GM19395 (cell line): ENCODE data around the gene ZNRF3.
"Not testable (repeated sequence)": the region's sequence is repeated elsewhere in the genome, so short reads cannot be mapped to it uniquely, and the experiment has no call there.

Experiments used
- ATAC-seq: cut with Tn5 transposase; IDR thresholded peaks from one replicate; pipeline ENCODE4 v1.9.1; 2021; ENCODE audit warnings: mild to moderate bottlenecking, moderate library complexity; ENCODE audit not compliant: unreplicated experiment

The ZNRF3 gene

GRCh38 chr22:28929197-28929596, 45.8 kb downstream of the ZNRF3 start:
- ATAC-seq = no peak

DNA sequence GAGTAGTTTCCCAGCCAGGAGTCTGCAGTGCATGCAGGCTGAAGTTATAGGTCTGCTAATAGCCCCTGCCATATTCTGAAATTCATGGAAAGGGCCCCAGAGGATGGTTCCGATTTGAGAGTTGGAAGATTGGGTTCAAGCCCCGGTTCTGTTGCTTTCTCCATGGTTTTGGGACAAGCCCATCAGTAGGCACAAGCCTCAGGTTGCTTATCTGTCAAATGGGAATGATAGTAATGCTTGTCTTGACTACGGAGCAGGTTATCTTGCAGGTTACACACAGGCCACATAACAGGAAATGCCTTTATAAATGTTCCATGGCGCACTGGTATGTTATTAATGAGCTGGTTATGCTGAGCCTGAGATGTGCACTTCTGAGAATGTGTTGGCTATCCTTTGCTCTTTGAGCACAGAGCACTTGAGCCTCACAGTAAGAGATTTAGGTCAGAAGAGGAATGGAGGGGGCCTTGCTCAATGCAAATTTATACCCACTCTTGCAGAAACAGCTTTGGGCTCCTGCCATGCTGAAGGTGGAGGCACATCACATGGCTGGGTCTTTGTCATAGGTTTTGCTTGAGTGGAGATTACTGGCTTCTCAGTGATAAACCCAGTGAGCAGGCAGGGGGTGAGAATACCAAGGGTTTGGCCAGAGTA, 47.1 kb downstream of the ZNRF3 start:
- ATAC-seq = no peak

GRCh38 chr22:28931844-28932567, 48.6 kb downstream of the ZNRF3 start:
- no peak for ATAC-seq

GRCh38 chr22:28933321-28933720, 49.9 kb downstream of the ZNRF3 start:
- ATAC-seq = no peak

GRCh38 chr22:28934026-28934425, 50.7 kb downstream of the ZNRF3 start:
- ATAC-seq = no peak

- ATAC-seq = no peak
Measured at GRCh38 chr22:28935140-28935539, 51.8 kb downstream of the ZNRF3 start.

- no peak for ATAC-seq
Measured at GRCh38 chr22:28935713-28936112, 52.3 kb downstream of the ZNRF3 start.

DNA sequence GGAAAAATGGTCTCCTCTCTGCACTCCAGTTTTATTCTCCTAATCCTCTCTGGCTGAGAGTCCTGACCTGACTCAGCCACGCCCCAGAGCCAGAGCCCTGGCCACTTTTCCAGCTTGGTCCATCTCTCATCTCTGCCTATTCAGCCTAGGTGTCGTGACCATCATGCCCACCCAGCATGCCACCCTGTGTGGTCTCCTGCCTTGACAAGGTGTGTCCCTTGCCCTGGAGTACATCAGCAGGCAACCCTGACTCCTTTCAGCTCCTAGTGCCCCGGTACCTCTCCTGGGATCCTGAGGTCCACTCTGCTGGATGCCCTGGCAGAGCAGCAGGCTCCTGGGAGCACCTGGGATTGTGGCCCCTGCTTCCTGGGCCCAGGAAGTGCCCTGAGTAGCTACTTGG, 52.8 kb downstream of the ZNRF3 start:
- no peak for ATAC-seq

GRCh38 chr22:28937206-28938025, 54.0 kb downstream of the ZNRF3 start:
- ATAC-seq = no peak

GRCh38 chr22:28938286-28938833, 55.0 kb downstream of the ZNRF3 start:
- ATAC-seq = no peak

DNA sequence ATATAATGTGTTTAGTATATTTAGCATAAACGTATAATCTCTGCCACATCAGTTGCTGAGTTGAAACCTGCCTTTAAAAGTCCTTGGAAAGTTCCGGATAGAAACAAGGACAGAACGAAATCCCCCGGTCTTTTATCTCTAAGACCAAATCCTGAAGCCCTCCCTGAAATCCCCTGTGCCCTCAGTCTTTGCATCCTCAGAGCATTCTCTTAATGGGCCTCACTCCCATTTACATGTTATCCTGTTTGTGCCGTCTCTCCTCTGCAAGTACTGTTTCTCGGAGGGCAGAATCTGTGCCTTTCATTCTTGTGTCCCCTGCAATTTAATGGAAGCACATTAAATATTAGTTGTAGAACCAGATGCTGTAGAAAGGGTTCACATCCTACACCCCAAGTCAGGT, 56.0 kb downstream of the ZNRF3 start:
- no peak for ATAC-seq

DNA sequence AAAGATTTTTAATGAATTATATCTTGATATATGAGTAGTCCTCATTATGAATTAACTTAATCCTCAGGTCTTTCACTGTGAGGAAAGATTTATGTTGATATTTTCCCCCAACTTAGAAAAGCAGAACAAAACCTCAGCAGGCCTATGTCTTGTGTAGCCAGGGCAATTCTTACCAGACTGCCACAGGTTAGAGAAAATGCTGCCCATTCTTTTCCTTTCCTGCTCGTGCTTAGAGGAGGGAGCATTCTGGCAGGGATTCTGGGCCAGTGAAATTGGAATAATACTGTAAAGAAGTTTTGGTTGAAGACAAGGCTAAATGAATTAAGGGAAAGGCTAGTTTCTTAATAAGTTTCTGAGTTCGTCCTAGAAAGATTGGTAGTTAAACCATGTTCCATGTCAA, 56.6 kb downstream of the ZNRF3 start:
- ATAC-seq = no peak

DNA sequence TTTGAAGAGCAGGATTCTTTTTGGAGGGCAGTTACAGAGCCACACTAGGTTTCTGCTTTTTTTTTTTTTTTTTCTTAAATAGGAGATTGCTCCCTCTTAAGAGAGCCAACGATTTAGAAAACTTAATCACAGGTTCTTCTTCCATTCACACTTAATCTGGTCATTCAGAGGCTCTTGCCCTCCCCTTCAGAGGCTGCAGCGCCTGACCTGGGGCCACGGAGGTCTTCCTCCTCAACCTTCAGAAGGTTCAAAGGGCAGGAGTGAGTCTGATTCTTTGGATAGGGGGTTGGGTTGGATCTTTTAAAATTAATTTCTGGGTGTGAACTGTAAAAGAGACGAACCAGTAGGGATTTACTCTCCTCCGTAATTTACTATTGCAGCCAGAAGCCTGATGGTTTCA, 57.1 kb downstream of the ZNRF3 start:
- ATAC-seq = no peak

- no peak for ATAC-seq
Measured at GRCh38 chr22:28942333-28942732, 59.0 kb downstream of the ZNRF3 start.

DNA sequence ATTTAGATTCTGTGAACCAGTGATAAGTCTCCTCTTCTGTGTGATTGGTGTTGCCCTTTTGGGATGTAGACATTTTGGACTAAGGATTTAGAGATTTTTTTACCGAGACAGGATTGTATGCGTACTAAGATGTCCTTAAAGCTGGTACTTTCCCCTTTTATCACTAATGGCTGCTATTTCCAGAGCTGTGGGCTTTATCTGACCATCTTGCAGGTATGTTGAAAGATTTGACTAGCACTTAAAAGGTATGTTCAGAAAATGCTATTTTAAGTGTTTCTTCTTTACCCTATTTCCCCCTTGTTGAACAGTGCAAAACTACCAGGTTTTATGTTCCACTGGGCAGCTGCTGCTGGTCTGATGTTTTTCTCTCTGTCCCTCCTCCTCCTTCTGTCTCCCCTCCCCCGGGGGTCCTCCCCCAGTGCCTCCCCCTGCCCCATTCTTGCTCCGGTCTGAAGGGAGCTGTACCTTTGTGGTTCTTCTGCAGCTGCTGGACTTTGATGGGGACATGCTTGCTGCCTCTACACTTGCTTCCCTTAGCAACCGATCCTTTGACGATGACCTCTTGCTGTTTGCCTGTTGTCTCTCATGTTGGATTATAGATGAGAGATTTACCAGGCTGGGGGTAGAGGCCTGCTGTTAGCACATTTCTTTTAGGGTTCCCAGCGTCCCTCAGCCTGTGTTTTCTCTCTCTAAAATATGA, 59.6 kb downstream of the ZNRF3 start:
- no peak for ATAC-seq

- no peak for ATAC-seq
Measured at GRCh38 chr22:28943501-28943879, 60.1 kb downstream of the ZNRF3 start.

DNA sequence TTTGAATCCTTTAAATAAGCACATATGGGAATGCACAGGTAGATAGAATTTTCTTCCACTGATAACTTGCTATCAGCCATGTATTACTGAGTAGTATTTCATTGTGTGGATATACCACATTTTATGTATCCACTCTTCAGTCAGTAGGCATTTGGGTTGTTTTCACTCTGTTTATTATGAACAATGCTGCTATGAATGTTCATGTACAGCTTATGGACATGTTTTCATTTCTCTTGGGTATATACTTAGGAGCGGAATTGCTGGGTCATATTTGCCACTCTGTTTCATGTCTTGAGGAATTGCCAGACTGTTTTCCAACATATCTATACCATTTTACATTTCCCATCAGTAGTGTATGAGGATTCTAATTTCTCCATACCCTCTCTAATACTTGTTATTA, 63.8 kb downstream of the ZNRF3 start:
- ATAC-seq = no peak

GRCh38 chr22:28948424-28948823, 65.1 kb downstream of the ZNRF3 start:
- ATAC-seq = no peak

DNA sequence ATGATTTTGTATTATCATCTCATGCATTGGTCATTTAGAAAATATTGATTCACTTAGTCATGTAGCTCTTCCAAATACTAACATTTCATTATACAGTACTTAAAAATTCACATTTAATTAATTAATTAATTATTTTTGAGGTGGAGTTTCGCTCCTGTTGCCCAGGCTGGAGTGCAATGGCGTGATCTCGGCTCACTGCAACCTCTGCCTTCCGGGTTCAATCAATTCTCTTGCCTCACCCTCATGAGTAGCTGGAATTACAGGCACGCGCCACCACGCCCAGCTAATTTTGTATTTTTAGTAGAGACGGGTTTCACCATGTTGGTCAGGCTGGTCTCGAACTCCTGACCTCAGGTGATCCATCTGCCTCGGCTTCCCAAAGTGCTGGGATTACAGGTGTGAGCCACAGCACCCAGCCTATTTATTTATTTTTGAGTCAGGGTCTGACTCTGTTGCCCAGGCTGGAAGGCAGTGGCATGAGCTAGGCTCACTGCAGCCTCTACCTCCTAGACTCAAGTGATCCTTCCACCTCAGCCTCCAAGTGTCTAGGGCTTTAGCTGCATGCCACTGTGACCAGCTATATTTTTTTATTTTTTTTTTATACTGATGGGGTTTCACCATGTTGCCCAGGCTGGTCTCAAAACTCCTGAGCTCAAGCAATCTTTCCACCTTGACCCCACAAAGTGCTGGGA, 65.6 kb downstream of the ZNRF3 start:
- not testable (repeated sequence) for ATAC-seq

- no peak for ATAC-seq
Measured at GRCh38 chr22:28949788-28950187, 66.4 kb downstream of the ZNRF3 start.
